Left lung (tissue), 10 donors: Measurements from ENCODE around the gene EFHB. TPM values are rescaled to one million over a fixed set of nuclear protein-coding genes. Genes with fewer than 3 reads are reported as not detected.

Experiments
- ATAC-seq: fragments of 200-7000 bp; cut with Tn5 transposase; one replicate; pipeline ENCODE4 v1.9.1; 2020; ENCODE audit warnings: moderate library complexity
- DNase-seq, 4 donors: peaks; one replicate each; pipeline ENCODE4 v3.0.0-alpha.2; 2013 to 2020
- H3K27ac ChIP-seq, 2 donors: fragments of 200-600 bp; sonication (generic) in 1 of 2; one replicate each; pipeline versions ENCODE4 v1.5.0 to v1.8.0; 2020 to 2021
- H3K27me3 ChIP-seq, 2 donors: fragments of 200-600 bp; sonication (generic) in 1 of 2; one replicate each; pipeline versions ENCODE4 v1.5.0 to v1.8.0; 2020 to 2021
- H3K36me3 ChIP-seq, 2 donors: fragments of 200-600 bp; sonication (generic) in 1 of 2; one replicate each; pipeline versions ENCODE4 v1.5.0 to v1.8.0; 2020 to 2021
- H3K4me1 ChIP-seq, 2 donors: fragments of 200-600 bp; one replicate each; pipeline ENCODE4 v1.8.0; 2021
- H3K4me3 ChIP-seq, 2 donors: fragments of 200-600 bp; sonication (generic) in 1 of 2; one replicate each; pipeline versions ENCODE4 v1.5.0 to v1.8.0; 2020 to 2021; ENCODE audit warnings: mild to moderate bottlenecking in 1 of 2
- H3K9me3 ChIP-seq, 2 donors: fragments of 200-600 bp; sonication (generic) in 1 of 2; one replicate each; pipeline versions ENCODE4 v1.5.0 to v1.8.0; 2020 to 2021
- CTCF ChIP-seq, 2 donors: fragments of 200-600 bp; sonication (generic) in 1 of 2; IDR thresholded peaks; one replicate each; pipeline versions ENCODE4 v1.5.0 to v1.8.0; 2021; ENCODE audit warnings: antibody characterized with exemption in 2 of 2
- intact Hi-C, 2 donors: fragments of 100-400 bp; cut with DNase I; formaldehyde crosslinking; loops; one replicate each; pipeline versions ENCODE4 v1.11.2 to v1.14.2; 2022
- polyA plus RNA-seq, 6 donors: library from polyadenylated mRNA; unstranded; fragments of 120-200 nt; gene quantifications; one replicate each; pipeline ENCODE4 v1.2.1, GENCODE V29; 2013; ENCODE audit not compliant: insufficient read length in 6 of 6
- total RNA-seq, 2 donors: library from RNA; stranded (reverse); fragmentation: NEBNext Ultra II Directional; extraction: Animal tissue kit (Norgen Biotek cat#: 25700); gene quantifications; one replicate each; pipeline ENCODE4 v1.2.1, GENCODE V29; 2021
- donor health status: DM: no; HTN: yes; CAD: no.
- donor health status: DM: no; HTN: no; CAD: no.

EFHB gene
- total and polyA plus RNA-seq, 8 donors = 0.80 to 6.8 (median 2.8) TPM; not detected in 1

- intact Hi-C loops = no loop called here
- H3K4me3 ChIP-seq = no peak overlapping the region
- no peak for TF ChIP-seq CTCF (IDR thresholded peaks at IDR 0.05)
Observed at GRCh38 chr3:19886404-19886803, 47.6 kb downstream of the EFHB start.

GRCh38 chr3:19885468-19885867 is 48.5 kb downstream of the EFHB start:
- Histone ChIP-seq H3K4me3 (no peak overlapping the region), H3K27me3 (no peaks in the 10 kb centered on the region), H3K36me3 (no peaks in the 10 kb centered on the region), H3K4me1 (peaks cover 6 to 20% of the 10 kb centered on the region in 2 donors), H3K9me3 (no peaks in the 10 kb centered on the region), H3K27ac (no peak overlapping the region)
- DNase-seq (no peak), ATAC-seq (peak; percentile 51)
- TF ChIP-seq CTCF (IDR thresholded peaks at IDR 0.05) = peak; percentile 41 to 55
- intact Hi-C loops = no loop called here

More at GRCh38 chr3:19886404-19886803, 47.6 kb downstream of the EFHB start:
- peak; percentile 13 for ATAC-seq
- no peaks in the 10 kb centered on the region for H3K27me3 ChIP-seq
- no peak overlapping the region for H3K27ac ChIP-seq
- peaks cover 6 to 20% of the 10 kb centered on the region in 2 donors for H3K4me1 ChIP-seq
- DNase-seq = peak in 1 of 4 donors; percentile 42
- no peaks in the 10 kb centered on the region for H3K36me3 ChIP-seq
- no peaks in the 10 kb centered on the region for H3K9me3 ChIP-seq

GRCh38 chr3:19881852-19882251 is 52.2 kb downstream of the EFHB start:
- H3K27me3 ChIP-seq = no peaks in the 10 kb centered on the region
- ATAC-seq (no peak), DNase-seq (no peak)
- H3K4me1 ChIP-seq = peaks cover 0 to 11% of the 10 kb centered on the region in 2 donors
- H3K27ac ChIP-seq = no peak overlapping the region
- H3K36me3 ChIP-seq = no peaks in the 10 kb centered on the region
- no peak overlapping the region for H3K4me3 ChIP-seq
- no peaks in the 10 kb centered on the region for H3K9me3 ChIP-seq
- intact Hi-C loops = no loop called here
- no peak for TF ChIP-seq CTCF (IDR thresholded peaks at IDR 0.05)

- DNase-seq (no peak), ATAC-seq (no peak)
- Histone ChIP-seq H3K36me3 (no peaks in the 10 kb centered on the region), H3K4me3 (no peak overlapping the region), H3K9me3 (no peaks in the 10 kb centered on the region), H3K4me1 (peaks cover 0 to 10% of the 10 kb centered on the region in 2 donors), H3K27me3 (no peaks in the 10 kb centered on the region), H3K27ac (no peak overlapping the region)
- TF ChIP-seq CTCF (IDR thresholded peaks at IDR 0.05) = no peak
- intact Hi-C loops = no loop called here
Observed at GRCh38 chr3:19881036-19881435, 53.0 kb downstream of the EFHB start.

GRCh38 chr3:19877656-19878055 is 56.4 kb downstream of the EFHB start:
- DNase-seq (no peak), ATAC-seq (no peak)
- H3K9me3 ChIP-seq = no peaks in the 10 kb centered on the region
- intact Hi-C loops = no loop called here
- no peaks in the 10 kb centered on the region for H3K36me3 ChIP-seq
- no peak overlapping the region for H3K4me3 ChIP-seq
- no peak for TF ChIP-seq CTCF (IDR thresholded peaks at IDR 0.05)
- no peaks in the 10 kb centered on the region for H3K27me3 ChIP-seq
- no peak overlapping the region for H3K27ac ChIP-seq
- no peaks in the 10 kb centered on the region for H3K4me1 ChIP-seq
